Neuron (in vitro differentiated cells): Measurements from ENCODE around the gene MYH3.

Experiments used
- H2AFZ ChIP-seq: one replicate; pipeline ENCODE4 v1.6.1; 2013; ENCODE audit warnings: low read depth, mild to moderate bottlenecking, inconsistent platforms, low read length, moderate library complexity
- H3K27me3 ChIP-seq: one replicate; pipeline ENCODE4 v1.6.1; 2013; ENCODE audit warnings: low read length; ENCODE audit not compliant: insufficient read depth
- H3K36me3 ChIP-seq: one replicate; pipeline ENCODE4 v1.6.1; 2013; ENCODE audit warnings: low read length; ENCODE audit not compliant: insufficient read depth
- H3K4me1 ChIP-seq: one replicate; pipeline ENCODE4 v1.6.1; 2013; ENCODE audit warnings: low read length; ENCODE audit not compliant: insufficient read depth
- H3K4me3 ChIP-seq: 2 replicates; pipeline ENCODE4 v1.5.1; 2013; ENCODE audit warnings: mild to moderate bottlenecking, low read length, moderate library complexity
- H3K9me3 ChIP-seq: one replicate; pipeline ENCODE4 v1.6.1; 2013; ENCODE audit warnings: low read length

MYH3 gene

GRCh38 chr17:10618202-10618635 is 38.9 kb downstream of the MYH3 start:
- Histone ChIP-seq H2AFZ (no peak overlapping the region), H3K4me1 (no peaks in the 10 kb centered on the region), H3K36me3 (no peaks in the 10 kb centered on the region), H3K9me3 (no peaks in the 10 kb centered on the region), H3K4me3 (no peak overlapping the region), H3K27me3 (no peaks in the 10 kb centered on the region)

GRCh38 chr17:10617120-10617505 is 40.0 kb downstream of the MYH3 start:
- Histone ChIP-seq H3K9me3 (no peaks in the 10 kb centered on the region), H3K36me3 (no peaks in the 10 kb centered on the region), H3K4me3 (no peak overlapping the region), H3K27me3 (no peaks in the 10 kb centered on the region), H3K4me1 (no peaks in the 10 kb centered on the region), H2AFZ (no peak overlapping the region)

- Histone ChIP-seq H2AFZ (no peak overlapping the region), H3K36me3 (no peaks in the 10 kb centered on the region), H3K4me3 (no peak overlapping the region), H3K27me3 (no peaks in the 10 kb centered on the region), H3K9me3 (no peaks in the 10 kb centered on the region), H3K4me1 (no peaks in the 10 kb centered on the region)
Measured at GRCh38 chr17:10616502-10617119, 40.5 kb downstream of the MYH3 start.

GRCh38 chr17:10614536-10615155 is 42.5 kb downstream of the MYH3 start:
- H3K4me3 ChIP-seq: no peak overlapping the region
- H3K36me3 ChIP-seq: no peaks in the 10 kb centered on the region
- no peaks in the 10 kb centered on the region for H3K27me3 ChIP-seq
- no peaks in the 10 kb centered on the region for H3K4me1 ChIP-seq
- no peak overlapping the region for H2AFZ ChIP-seq
- no peaks in the 10 kb centered on the region for H3K9me3 ChIP-seq

- H3K27me3 ChIP-seq: no peaks in the 10 kb centered on the region
- H3K36me3 ChIP-seq: no peaks in the 10 kb centered on the region
- no peaks in the 10 kb centered on the region for H3K4me1 ChIP-seq
- no peak overlapping the region for H2AFZ ChIP-seq
- H3K9me3 ChIP-seq: no peaks in the 10 kb centered on the region
- no peak overlapping the region for H3K4me3 ChIP-seq
Measured at GRCh38 chr17:10613775-10614513, 43.2 kb downstream of the MYH3 start.

GRCh38 chr17:10612957-10613744 is 44.0 kb downstream of the MYH3 start:
- no peaks in the 10 kb centered on the region for H3K36me3 ChIP-seq

GRCh38 chr17:10610884-10611283 is 46.2 kb downstream of the MYH3 start:
- H3K4me3 ChIP-seq: no peak overlapping the region
- no peaks in the 10 kb centered on the region for H3K36me3 ChIP-seq
- H3K27me3 ChIP-seq: no peaks in the 10 kb centered on the region
- H3K4me1 ChIP-seq: no peaks in the 10 kb centered on the region
- no peaks in the 10 kb centered on the region for H3K9me3 ChIP-seq
- H2AFZ ChIP-seq: no peak overlapping the region

More at GRCh38 chr17:10612957-10613744, 44.0 kb downstream of the MYH3 start:
- Histone ChIP-seq H3K4me1 (no peaks in the 10 kb centered on the region), H3K9me3 (no peaks in the 10 kb centered on the region), H2AFZ (no peak overlapping the region), H3K4me3 (no peak overlapping the region), H3K27me3 (no peaks in the 10 kb centered on the region)

- H3K9me3 ChIP-seq: no peaks in the 10 kb centered on the region
- no peak overlapping the region for H3K4me3 ChIP-seq
- H3K36me3 ChIP-seq: no peaks in the 10 kb centered on the region
- H3K4me1 ChIP-seq: no peaks in the 10 kb centered on the region
- H3K27me3 ChIP-seq: no peaks in the 10 kb centered on the region
- no peak overlapping the region for H2AFZ ChIP-seq
Measured at GRCh38 chr17:10608244-10608643, 48.9 kb downstream of the MYH3 start.

GRCh38 chr17:10606110-10606509 is 51.0 kb downstream of the MYH3 start:
- H2AFZ ChIP-seq: no peak overlapping the region
- no peaks in the 10 kb centered on the region for H3K9me3 ChIP-seq
- H3K36me3 ChIP-seq: no peaks in the 10 kb centered on the region
- H3K4me1 ChIP-seq: no peaks in the 10 kb centered on the region
- H3K27me3 ChIP-seq: peaks cover 1% of the 10 kb centered on the region
- H3K4me3 ChIP-seq: no peak overlapping the region

- H3K4me1 ChIP-seq: no peaks in the 10 kb centered on the region
- H3K27me3 ChIP-seq: peaks cover 2% of the 10 kb centered on the region
- no peak overlapping the region for H3K4me3 ChIP-seq
- no peaks in the 10 kb centered on the region for H3K36me3 ChIP-seq
- H3K9me3 ChIP-seq: no peaks in the 10 kb centered on the region
- H2AFZ ChIP-seq: no peak overlapping the region
Measured at GRCh38 chr17:10605221-10605783, 51.8 kb downstream of the MYH3 start.

- Histone ChIP-seq H3K4me3 (no peak overlapping the region), H3K36me3 (no peaks in the 10 kb centered on the region), H3K4me1 (no peaks in the 10 kb centered on the region), H3K9me3 (no peaks in the 10 kb centered on the region), H3K27me3 (peaks cover 2% of the 10 kb centered on the region), H2AFZ (no peak overlapping the region)
Measured at GRCh38 chr17:10604521-10604920, 52.6 kb downstream of the MYH3 start.

- Histone ChIP-seq H3K4me1 (no peaks in the 10 kb centered on the region), H3K9me3 (no peaks in the 10 kb centered on the region), H3K27me3 (peaks cover 2% of the 10 kb centered on the region), H3K4me3 (no peak overlapping the region), H3K36me3 (no peaks in the 10 kb centered on the region), H2AFZ (no peak overlapping the region)
Measured at GRCh38 chr17:10603931-10604330, 53.2 kb downstream of the MYH3 start.

GRCh38 chr17:10600571-10600970 is 56.5 kb downstream of the MYH3 start:
- Histone ChIP-seq H3K4me1 (no peaks in the 10 kb centered on the region), H3K36me3 (no peaks in the 10 kb centered on the region), H2AFZ (no peak overlapping the region), H3K9me3 (no peaks in the 10 kb centered on the region), H3K27me3 (peaks cover 2% of the 10 kb centered on the region), H3K4me3 (no peak overlapping the region)
